Motor neuron (in vitro differentiated cells): ENCODE results near the gene TLCD3A. TPM values are rescaled to one million over a fixed set of nuclear protein-coding genes. Genes with fewer than 3 reads are reported as not detected.
A peak's percentile ranks its signal among the peaks of the same experiment; 100 is the strongest.
"Not testable (repeated sequence)": the region's sequence is repeated elsewhere in the genome, so short reads cannot be mapped to it uniquely, and the experiment has no call there.

ENCODE experiments used
- ATAC-seq, 8 experiments: fragments of 200-7000 bp; cut with Tn5 transposase; replicated peaks in 6 of 8; 2 replicates each; pipeline ENCODE4 v1.8.0; 2021; ENCODE audit warnings: mild to moderate bottlenecking in 8 of 8, moderate library complexity in 8 of 8
- H3K27ac ChIP-seq, 2 donors: fragments of 250-450 bp; sonication (Bioruptor Pico); 2 replicates each; pipeline ENCODE4 v1.9.0; 2021; ENCODE audit warnings: antibody characterized with exemption in 2 of 2, mild to moderate bottlenecking in 2 of 2, moderate library complexity in 1 of 2
- H3K4me1 ChIP-seq, 2 donors: fragments of 250-450 bp; sonication (Bioruptor Pico); replicated peaks in 1 of 2; 2 replicates each; pipeline ENCODE4 v1.6.1; 2021; ENCODE audit warnings: antibody characterized with exemption in 2 of 2, mild to moderate bottlenecking in 2 of 2, moderate library complexity in 1 of 2
- H3K4me3 ChIP-seq, 5 donors: fragments of 250-450 bp; sonication (Bioruptor Pico); 2 replicates each; pipeline ENCODE4 v1.9.0; 2021; ENCODE audit warnings: antibody characterized with exemption in 5 of 5, mild to moderate bottlenecking in 5 of 5, moderate library complexity in 4 of 5
- WGBS, 10 experiments: fragments of 450-650 bp; shearing (Covaris generic); methylation state at CpG; one replicate each; pipeline ENCODE4 v1.0.0; 2022; 5-methylcytosine and 5-hydroxymethylcytosine counted together
- in situ Hi-C, 9 experiments: fragments of 400-800 bp; cut with MboI; loops; one replicate each; pipeline ENCODE4 v1.15.0; 2021; ENCODE audit warnings: low sequenced_read_pairs in 9 of 9, low pct_unique_long_range_greater_than_20kb in 2 of 9; ENCODE audit not compliant: unreplicated experiment in 9 of 9
- total RNA-seq, 8 experiments: library from RNA; unstranded; fragments of 300-600 nt; gene quantifications; 2 replicates each; pipeline versions ENCODE4 v1.2.3 to v1.2.4, GENCODE V29; 2022

TLCD3A gene
- total RNA-seq, 8 experiments from 2014 or later: 7.6 to 22.7 (median 11.5) TPM

DNA sequence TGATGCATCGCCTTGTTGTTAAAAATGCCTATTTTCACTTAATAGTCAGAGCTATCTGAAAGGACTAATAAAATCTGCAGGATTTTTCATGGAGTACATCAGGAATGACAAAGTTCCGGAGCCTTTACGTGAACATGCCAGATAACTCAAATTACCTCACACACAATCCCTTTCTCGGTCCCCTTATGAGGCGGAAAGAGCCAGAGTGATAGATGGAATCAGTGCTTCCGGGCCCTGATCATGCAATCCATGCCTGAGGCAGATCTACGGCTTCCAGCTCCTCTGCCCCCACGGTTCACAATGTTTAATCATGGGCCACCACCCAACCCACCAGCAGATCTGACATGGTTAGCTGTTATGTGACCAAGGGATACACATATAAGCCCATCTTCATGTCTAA lies 34.7 kb upstream of the TLCD3A start:
- Histone ChIP-seq H3K4me1 (peaks cover 0 to 2% of the 10 kb centered on the region in 2 donors), H3K4me3 (no peak overlapping the region), H3K27ac (no peak overlapping the region)
- WGBS, 10 experiments: 90 to 100% (median 98%) methylated on average over 1 to 6 of the region's 8 CpGs; no CpG with 5 or more reads in 2 of the 10 experiments
- ATAC-seq: no peak
- in situ Hi-C loops: no loop called here

DNA sequence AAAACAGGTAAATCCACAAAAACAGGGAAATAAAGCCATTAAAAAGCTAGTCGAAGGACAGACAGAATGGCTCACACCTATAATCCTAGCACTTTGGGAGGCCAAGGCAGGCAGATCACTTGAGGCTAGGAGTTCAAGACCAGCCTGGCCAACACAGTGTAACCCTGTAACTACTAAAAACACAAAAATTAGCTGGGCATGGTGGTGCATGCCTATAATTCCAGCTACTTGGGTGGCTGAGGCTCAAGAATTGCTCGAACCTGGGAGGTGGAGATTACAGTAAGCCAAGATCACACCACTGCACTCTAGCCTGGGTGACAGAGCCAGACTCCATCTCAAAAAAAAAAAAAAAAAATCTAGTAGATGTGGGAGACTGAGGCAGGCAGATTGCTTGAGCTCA lies 34.3 kb upstream of the TLCD3A start:
- ATAC-seq, H3K4me1 ChIP-seq, in situ Hi-C loops, H3K4me3 ChIP-seq, H3K27ac ChIP-seq: not testable (repeated sequence)
- WGBS, 10 experiments: 90 to 100% (median 100%) methylated on average over 1 to 2 of the region's 2 CpGs; no CpG with 5 or more reads in 6 of the 10 experiments

DNA sequence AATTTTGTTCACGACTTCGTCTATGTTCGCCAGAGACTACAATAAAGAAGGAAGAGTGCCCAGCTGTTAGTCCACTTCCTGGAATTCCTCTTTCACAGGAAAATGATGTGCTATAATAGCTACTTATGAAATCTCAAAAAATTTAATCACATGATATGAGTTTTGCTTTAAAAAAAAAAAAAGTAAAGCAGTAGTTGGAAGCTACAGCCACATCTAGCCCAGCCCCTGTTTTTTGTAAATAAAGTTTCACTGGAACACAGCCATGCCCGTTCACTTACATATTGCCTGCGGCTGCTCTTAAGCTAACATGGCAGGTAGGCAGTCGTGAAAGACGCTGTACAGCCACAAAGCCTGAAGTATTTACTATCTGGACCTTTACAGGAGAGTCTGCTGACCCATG lies 33.1 kb upstream of the TLCD3A start:
- ATAC-seq: no peak
- H3K4me1 ChIP-seq: no peaks in the 10 kb centered on the region
- no peak overlapping the region for H3K4me3 ChIP-seq
- in situ Hi-C loops: no loop called here
- H3K27ac ChIP-seq: no peak overlapping the region
- 91 to 100% (median 96%) methylated on average over 2 to 7 of the region's 7 CpGs for WGBS, 10 experiments

GRCh38 chr17:700504-701094 lies 31.8 kb upstream of the TLCD3A start:
- H3K27ac ChIP-seq: no peak overlapping the region
- WGBS, 10 experiments: 0 to 67% (median 25%) methylated on average over 1 of the region's 1 CpG; no CpG with 5 or more reads in 5 of the 10 experiments
- in situ Hi-C loops: no loop called here
- peak in 4 of 8 experiments; percentile 29 to 56 (median 38) for ATAC-seq
- H3K4me3 ChIP-seq: no peak overlapping the region
- no peaks in the 10 kb centered on the region for H3K4me1 ChIP-seq

GRCh38 chr17:703081-703875 lies 29.1 kb upstream of the TLCD3A start:
- whole genome bisulfite sequencing, 10 experiments: 67 to 93% (median 82%) methylated on average over 2 to 11 of the region's 12 CpGs
- in situ Hi-C loops: no loop called here
- no peak overlapping the region for H3K4me3 ChIP-seq
- H3K4me1 ChIP-seq: no peaks in the 10 kb centered on the region
- H3K27ac ChIP-seq: no peak overlapping the region
- no peak for ATAC-seq

DNA sequence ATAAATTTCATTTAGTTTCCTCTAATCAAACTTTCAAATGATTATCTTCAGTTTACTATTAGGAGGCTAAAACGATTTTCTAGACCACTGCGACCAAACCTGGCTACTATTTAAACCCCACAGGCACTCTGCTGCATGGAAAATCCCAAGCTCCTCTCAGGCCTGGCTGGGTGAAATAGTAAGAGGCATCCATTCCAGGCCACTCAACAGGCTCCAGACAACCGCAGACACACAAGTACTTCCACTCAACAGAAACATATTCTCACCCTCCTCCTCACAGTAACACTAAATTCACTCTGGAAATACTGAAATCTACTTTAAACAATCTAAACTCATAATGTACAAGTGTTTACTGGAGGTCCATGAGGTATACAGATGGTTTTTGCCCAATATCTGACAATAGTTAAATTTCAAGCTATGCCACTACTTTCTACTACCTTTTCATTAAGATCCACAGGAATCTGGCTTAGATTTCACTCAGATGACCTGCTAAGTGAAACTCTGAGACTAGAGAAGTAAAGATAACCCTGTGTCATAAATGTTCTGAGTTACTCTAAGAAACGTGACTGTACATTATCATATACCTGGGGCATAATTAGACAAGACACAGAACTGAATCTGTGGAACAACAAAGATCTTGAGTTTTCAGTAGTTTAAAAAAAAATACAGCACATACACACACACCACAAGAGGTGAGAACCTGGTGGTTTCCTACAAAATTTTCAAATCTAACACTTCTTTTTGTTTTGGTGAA lies 28.1 kb upstream of the TLCD3A start:
- Histone ChIP-seq H3K4me3 (no peak overlapping the region), H3K27ac (no peak overlapping the region), H3K4me1 (no peaks in the 10 kb centered on the region)
- WGBS, 10 experiments: 61 to 100% (median 81%) methylated on average over 1 to 4 of the region's 4 CpGs
- ATAC-seq: no peak
- in situ Hi-C loops: no loop called here

DNA sequence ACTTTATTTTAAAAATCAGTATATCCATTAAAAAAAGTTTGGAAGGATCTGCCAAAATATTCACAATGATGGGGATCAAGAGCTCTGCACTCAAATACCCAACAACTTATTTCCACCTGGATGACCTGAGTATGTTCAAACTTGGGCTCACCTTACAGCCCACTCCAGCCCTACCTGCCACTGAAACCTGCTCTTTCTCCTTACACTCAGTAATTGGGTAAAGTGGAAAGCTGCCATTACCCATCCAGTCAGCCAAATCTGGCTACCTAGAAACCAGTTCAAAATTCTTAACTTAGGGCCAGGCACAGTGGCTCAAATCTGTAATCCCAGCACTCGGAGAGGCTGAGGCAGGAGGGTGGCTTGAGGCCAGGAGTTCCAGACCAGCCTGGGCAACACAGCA lies 27.4 kb upstream of the TLCD3A start:
- Histone ChIP-seq H3K27ac (no peak overlapping the region), H3K4me3 (no peak overlapping the region), H3K4me1 (no peaks in the 10 kb centered on the region)
- ATAC-seq: no peak
- in situ Hi-C loops: no loop called here
- WGBS, 10 experiments: 100% methylated on average over 1 of the region's 1 CpG; no CpG with 5 or more reads in 7 of the 10 experiments

GRCh38 chr17:705863-706262 lies 26.5 kb upstream of the TLCD3A start:
- H3K4me3 ChIP-seq: no peak overlapping the region
- H3K27ac ChIP-seq: no peak overlapping the region
- ATAC-seq: no peak
- H3K4me1 ChIP-seq: no peaks in the 10 kb centered on the region
- 85 to 100% (median 98%) methylated on average over 1 to 6 of the region's 6 CpGs for WGBS, 10 experiments
- in situ Hi-C loops: no loop called here

DNA sequence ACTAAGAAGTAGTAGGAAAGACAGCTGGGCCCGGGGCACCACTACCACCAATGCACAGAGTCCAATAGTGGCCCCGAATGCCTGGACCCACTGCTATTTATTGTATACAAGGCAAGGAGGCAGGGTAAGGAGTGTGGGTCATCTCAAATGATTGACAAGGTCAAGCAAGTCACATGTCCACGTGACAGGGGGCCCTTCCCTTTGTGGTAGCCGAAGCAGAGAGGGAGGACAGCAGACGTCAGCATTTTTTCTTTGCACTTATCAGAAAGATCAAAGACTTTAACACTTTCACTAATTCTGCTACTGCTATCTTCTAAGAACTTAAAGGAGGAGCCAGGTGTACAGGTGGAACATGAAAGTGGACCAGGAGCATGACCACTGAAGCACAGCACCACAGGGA lies 24.3 kb upstream of the TLCD3A start:
- Histone ChIP-seq H3K27ac (no peak overlapping the region), H3K4me3 (no peak overlapping the region), H3K4me1 (peaks cover 0 to 3% of the 10 kb centered on the region in 2 donors)
- no peak for ATAC-seq
- in situ Hi-C loops: no loop called here
- 20 to 100% (median 83%) methylated on average over 1 to 4 of the region's 5 CpGs; no CpG with 5 or more reads in 3 of the 10 experiments for WGBS, 10 experiments

- no peak for ATAC-seq
- H3K4me1 ChIP-seq: peaks cover 11 to 24% of the 10 kb centered on the region in 2 donors
- no peak overlapping the region for H3K4me3 ChIP-seq
- WGBS, 10 experiments: 84 to 100% (median 97%) methylated on average over 1 to 5 of the region's 5 CpGs
- in situ Hi-C loops: no loop called here
- H3K27ac ChIP-seq: no peak overlapping the region
These were observed 14.3 kb upstream of the TLCD3A start for GRCh38 chr17:718075-718474.

- H3K27ac ChIP-seq: no peak overlapping the region
- in situ Hi-C loops: no loop called here
- H3K4me1 ChIP-seq: peaks cover 6 to 16% of the 10 kb centered on the region in 2 donors
- ATAC-seq: no peak
- no peak overlapping the region for H3K4me3 ChIP-seq
- 60 to 93% (median 81%) methylated on average over 3 to 13 of the region's 13 CpGs for WGBS, 10 experiments
These were observed 11.5 kb upstream of the TLCD3A start for GRCh38 chr17:720706-721539.

DNA sequence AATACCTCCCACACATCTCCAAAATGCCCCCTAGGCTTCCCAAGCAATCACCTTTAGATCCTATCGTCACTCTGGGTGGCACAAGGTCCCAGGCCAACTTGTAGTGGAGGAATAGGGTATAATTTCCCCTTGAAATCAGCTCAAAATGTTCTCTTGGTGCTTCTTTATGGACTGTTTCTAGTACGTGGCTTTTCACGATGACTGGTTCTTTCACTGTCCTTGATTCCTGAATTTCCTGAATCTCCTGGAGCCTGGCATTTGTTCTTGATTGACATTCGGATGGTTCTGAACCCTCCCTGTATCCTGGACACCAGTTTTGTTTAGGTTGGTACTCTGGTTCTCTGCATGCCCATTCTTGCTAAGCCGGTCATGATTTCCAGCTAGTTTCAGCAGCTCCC lies 10.9 kb upstream of the TLCD3A start:
- ATAC-seq: no peak

More for the DNA sequence above, 10.9 kb upstream of the TLCD3A start:
- in situ Hi-C loops: no loop called here
- H3K27ac ChIP-seq: no peak overlapping the region
- WGBS, 10 experiments: 60 to 96% (median 72%) methylated on average over 1 to 5 of the region's 5 CpGs; no CpG with 5 or more reads in 2 of the 10 experiments
- no peak overlapping the region for H3K4me3 ChIP-seq
- peaks cover 9 to 11% of the 10 kb centered on the region in 2 donors for H3K4me1 ChIP-seq
